HEK293 (cell line): Measurements from ENCODE around the gene RRP1.

Experiments used
- CTCF ChIA-PET: fragments of 350-600 bp; formaldehyde crosslinking; extraction: SDS; loops from one replicate; lab custom pipeline; 2021; ENCODE audit warnings: antibody characterized with exemption; lab: Yijun Ruan, JAX
- POLR2A ChIA-PET: fragments of 300-600 bp; formaldehyde crosslinking; extraction: SDS; loops from one replicate; lab custom pipeline; 2020; ENCODE audit warnings: antibody characterized with exemption, inconsistent platforms; lab: Yijun Ruan, JAX
- H3K27ac ChIP-seq: fragments of 200-500 bp; sonication (Bioruptor generic); 2 replicates; pipeline ENCODE4 v1.5.1; 2014; ENCODE audit warnings: low read depth, low read length, control low read depth, inconsistent platforms; ENCODE audit errors: extremely low read depth
- H3K36me3 ChIP-seq, 2 experiments: fragments of 200-500 bp in 1 of 2; sonication (Bioruptor generic) in 1 of 2; 1 replicate in 1 of 2; 2 replicates in 1 of 2; pipeline ENCODE4 v1.5.1; 2014 to 2017; ENCODE audit warnings: inconsistent platforms in 2 of 2, low read length in 2 of 2; ENCODE audit not compliant: control insufficient read depth in 2 of 2, insufficient read depth in 1 of 2
- H3K4me1 ChIP-seq: fragments of 200-500 bp; sonication (Bioruptor generic); 2 replicates; pipeline ENCODE4 v1.5.1; 2014; ENCODE audit warnings: mild to moderate bottlenecking, low read length, inconsistent platforms; ENCODE audit not compliant: control insufficient read depth, insufficient read depth
- H3K4me3 ChIP-seq: 2 replicates; pipeline ENCODE4 v1.5.1; 2011; ENCODE audit warnings: low read depth, mild to moderate bottlenecking, control low read depth, low read length, moderate library complexity
- H3K9me3 ChIP-seq: fragments of 200-500 bp; sonication (Bioruptor generic); 2 replicates; pipeline ENCODE4 v1.5.1; 2014; ENCODE audit warnings: low read depth, low read length, inconsistent platforms; ENCODE audit not compliant: control insufficient read depth, insufficient read depth
- BCL11A ChIP-seq: fragments of 450-650 bp; formaldehyde crosslinking; IDR thresholded peaks from 2 replicates; pipeline ENCODE4 v1.5.1; 2016; ENCODE audit warnings: low read depth, missing biosample characterization, missing genetic modification characterization
- GLI4 ChIP-seq: fragments of 450-650 bp; formaldehyde crosslinking; IDR thresholded peaks from 2 replicates; pipeline ENCODE4 v1.5.1; 2016; ENCODE audit warnings: missing biosample characterization, missing genetic modification characterization
- KLF7 ChIP-seq: fragments of 450-650 bp; formaldehyde crosslinking; IDR thresholded peaks from 2 replicates; pipeline ENCODE4 v1.5.1; 2016; ENCODE audit warnings: missing biosample characterization, missing genetic modification characterization, borderline replicate concordance
- KLF8 ChIP-seq: fragments of 450-650 bp; formaldehyde crosslinking; IDR thresholded peaks from 2 replicates; pipeline ENCODE4 v1.5.1; 2016; ENCODE audit warnings: missing biosample characterization, missing genetic modification characterization
- SP2 ChIP-seq: fragments of 450-650 bp; formaldehyde crosslinking; IDR thresholded peaks from 2 replicates; pipeline ENCODE4 v1.5.1; 2016; ENCODE audit warnings: missing biosample characterization, missing genetic modification characterization
- SP3 ChIP-seq: fragments of 450-650 bp; formaldehyde crosslinking; IDR thresholded peaks from 2 replicates; pipeline ENCODE4 v1.5.1; 2016; ENCODE audit warnings: missing biosample characterization, missing genetic modification characterization
- YY1 ChIP-seq: fragments of 450-650 bp; formaldehyde crosslinking; IDR thresholded peaks from 2 replicates; pipeline ENCODE4 v1.5.1; 2018; ENCODE audit warnings: missing biosample characterization, missing genetic modification characterization
- ZFP3 ChIP-seq: fragments of 450-650 bp; formaldehyde crosslinking; IDR thresholded peaks from 2 replicates; pipeline ENCODE4 v1.5.1; 2016; ENCODE audit warnings: low read depth, missing biosample characterization, missing genetic modification characterization
- ZNF112 ChIP-seq: fragments of 450-650 bp; formaldehyde crosslinking; IDR thresholded peaks from 2 replicates; pipeline ENCODE4 v1.5.0; 2017; ENCODE audit warnings: missing biosample characterization, missing genetic modification characterization
- ZNF132 ChIP-seq: fragments of 450-650 bp; formaldehyde crosslinking; IDR thresholded peaks from 2 replicates; pipeline ENCODE4 v1.5.1; 2017; ENCODE audit warnings: missing biosample characterization, missing genetic modification characterization, borderline replicate concordance
- ZNF140 ChIP-seq: fragments of 450-650 bp; formaldehyde crosslinking; IDR thresholded peaks from 2 replicates; pipeline ENCODE4 v1.5.1; 2016; ENCODE audit warnings: missing biosample characterization, missing genetic modification characterization
- ZNF175 ChIP-seq: fragments of 450-650 bp; formaldehyde crosslinking; IDR thresholded peaks from 2 replicates; pipeline ENCODE4 v1.5.1; 2016; ENCODE audit warnings: missing biosample characterization, missing genetic modification characterization
- ZNF223 ChIP-seq: fragments of 450-650 bp; formaldehyde crosslinking; IDR thresholded peaks from 2 replicates; pipeline ENCODE4 v1.5.1; 2016; ENCODE audit warnings: missing biosample characterization, missing genetic modification characterization
- ZNF426 ChIP-seq: fragments of 450-650 bp; formaldehyde crosslinking; IDR thresholded peaks from 2 replicates; pipeline ENCODE4 v1.5.1; 2017; ENCODE audit warnings: missing biosample characterization, missing genetic modification characterization, mild to moderate bottlenecking, inconsistent platforms, moderate library complexity
- ZNF433 ChIP-seq: fragments of 450-650 bp; formaldehyde crosslinking; IDR thresholded peaks from 2 replicates; pipeline ENCODE4 v1.5.1; 2016; ENCODE audit warnings: missing biosample characterization, missing genetic modification characterization, low read depth
- ZNF510 ChIP-seq: fragments of 450-650 bp; formaldehyde crosslinking; IDR thresholded peaks from 2 replicates; pipeline ENCODE4 v1.5.1; 2018; ENCODE audit warnings: mild to moderate bottlenecking, missing genetic modification characterization, missing biosample characterization; ENCODE audit not compliant: insufficient replicate concordance
- ZNF555 ChIP-seq: fragments of 450-650 bp; formaldehyde crosslinking; conservative IDR thresholded peaks from 2 replicates; pipeline ENCODE4 v1.5.1; 2017; ENCODE audit warnings: missing biosample characterization, mild to moderate bottlenecking, missing genetic modification characterization, inconsistent platforms
- ZNF654 ChIP-seq: fragments of 450-650 bp; formaldehyde crosslinking; IDR thresholded peaks from 2 replicates; pipeline ENCODE4 v1.5.1; 2016; ENCODE audit warnings: low read depth, missing biosample characterization, missing genetic modification characterization
- ZNF658 ChIP-seq: fragments of 450-650 bp; formaldehyde crosslinking; IDR thresholded peaks from 2 replicates; pipeline ENCODE4; 2016; ENCODE audit warnings: missing biosample characterization, missing genetic modification characterization
- ZNF701 ChIP-seq: fragments of 450-650 bp; formaldehyde crosslinking; IDR thresholded peaks from 2 replicates; pipeline ENCODE4 v1.5.1; 2016; ENCODE audit warnings: missing biosample characterization, missing genetic modification characterization
- ZNF776 ChIP-seq: fragments of 450-650 bp; formaldehyde crosslinking; IDR thresholded peaks from 2 replicates; pipeline ENCODE4 v1.5.0; 2017; ENCODE audit warnings: missing biosample characterization, missing genetic modification characterization, borderline replicate concordance
- ZSCAN18 ChIP-seq: fragments of 450-650 bp; formaldehyde crosslinking; IDR thresholded peaks from 2 replicates; pipeline ENCODE4 v1.5.1; 2016; ENCODE audit warnings: missing biosample characterization, missing genetic modification characterization

RRP1 gene

GRCh38 chr21:43751955-43752591, 37.3 kb upstream of the RRP1 start:
- Histone ChIP-seq H3K36me3 (peaks cover 0 to 92% of the 10 kb centered on the region in 2 experiments; a peak in 2 of 3 replicates), H3K27ac (no peak overlapping the region), H3K9me3 (no peaks in the 10 kb centered on the region), H3K4me3 (no peak overlapping the region), H3K4me1 (no peaks in the 10 kb centered on the region)
- CTCF ChIA-PET = no interaction called here
- TF ChIP-seq ZNF223 (tag by site-specific recombination) = no peak
- TF ChIP-seq SP2 (tag by site-specific recombination) = no peak
- TF ChIP-seq ZNF776 (tag by site-specific recombination) = no peak
- TF ChIP-seq BCL11A = no peak
- TF ChIP-seq ZNF140 (tag by site-specific recombination) = no peak
- no peak for TF ChIP-seq YY1 (tag by site-specific recombination)
- no peak for TF ChIP-seq ZNF112 (tag by site-specific recombination)
- no peak for TF ChIP-seq KLF8 (tag by site-specific recombination)
- no peak for TF ChIP-seq ZNF555 (tag by site-specific recombination)
- TF ChIP-seq KLF7 (tag by site-specific recombination) = no peak
- TF ChIP-seq ZNF433 (tag by site-specific recombination) = no peak
- POLR2A ChIA-PET = no interaction called here

GRCh38 chr21:43752758-43753438, 36.5 kb upstream of the RRP1 start:
- POLR2A ChIA-PET = no interaction called here
- Histone ChIP-seq H3K4me3 (no peak overlapping the region), H3K36me3 (peaks cover 0 to 90% of the 10 kb centered on the region in 2 experiments; a peak in 2 of 3 replicates), H3K27ac (no peak overlapping the region), H3K4me1 (no peaks in the 10 kb centered on the region), H3K9me3 (no peaks in the 10 kb centered on the region)
- CTCF ChIA-PET = no interaction called here
- TF ChIP-seq YY1 (tag by site-specific recombination) = no peak

GRCh38 chr21:43753439-43753799, 36.0 kb upstream of the RRP1 start:
- POLR2A ChIA-PET = no interaction called here
- no peak overlapping the region; the same call in 1 of the 2 replicates for H3K27ac ChIP-seq
- TF ChIP-seq ZNF175 (tag by site-specific recombination) (no peak), SP3 (tag by site-specific recombination) (no peak), ZNF510 (no peak), ZNF654 (tag by site-specific recombination) (no peak), ZNF426 (tag by site-specific recombination) (no peak), KLF8 (tag by site-specific recombination) (no peak), ZNF658 (no peak), ZSCAN18 (no peak), ZFP3 (tag by site-specific recombination) (no peak), ZNF701 (tag by site-specific recombination) (no peak), ZNF132 (no peak), GLI4 (tag by site-specific recombination) (no peak)
- H3K4me1 ChIP-seq = no peaks in the 10 kb centered on the region
- peaks cover 0 to 92% of the 10 kb centered on the region in 2 experiments; a peak in 2 of 3 replicates for H3K36me3 ChIP-seq
- H3K9me3 ChIP-seq = no peaks in the 10 kb centered on the region
- H3K4me3 ChIP-seq = no peak overlapping the region
- CTCF ChIA-PET = no interaction called here
